ENCODE data around the gene ARID3A.
A peak's percentile ranks its signal among the peaks of the same experiment; 100 is the strongest.

The ARID3A gene

GRCh38 chr19:963486-963951 lies 37.7 kb downstream of the ARID3A start:
- DNase-seq (ENCODE audit: insufficient read length, low spot score), result no peak
- FAIRE-seq, result no peak
- TF ChIP-seq CTCF (IDR thresholded peaks at IDR 0.05; ENCODE audit: insufficient read depth, missing control alignments), result no peak

GRCh38 chr19:964116-964520 lies 38.3 kb downstream of the ARID3A start:
- FAIRE-seq, result no peak

GRCh38 chr19:964761-965694 lies 39.2 kb downstream of the ARID3A start:
- TF ChIP-seq CTCF (IDR thresholded peaks at IDR 0.05; ENCODE audit: insufficient read depth, missing control alignments), result no peak
- FAIRE-seq (no peak), DNase-seq (ENCODE audit: insufficient read length, low spot score) (no peak)

More at GRCh38 chr19:964116-964520, 38.3 kb downstream of the ARID3A start:
- DNase-seq (ENCODE audit: insufficient read length, low spot score), result no peak
- TF ChIP-seq CTCF (IDR thresholded peaks at IDR 0.05; ENCODE audit: insufficient read depth, missing control alignments), result no peak

GRCh38 chr19:966485-967088 lies 40.8 kb downstream of the ARID3A start:
- no peak for DNase-seq (ENCODE audit: insufficient read length, low spot score)
- FAIRE-seq, result no peak
- no peak for TF ChIP-seq CTCF (IDR thresholded peaks at IDR 0.05; ENCODE audit: insufficient read depth, missing control alignments)

- FAIRE-seq (no peak), DNase-seq (ENCODE audit: insufficient read length, low spot score) (no peak)
- peak; percentile 47 for TF ChIP-seq CTCF (IDR thresholded peaks at IDR 0.05; ENCODE audit: insufficient read depth, missing control alignments)
These were observed 44.9 kb downstream of the ARID3A start for GRCh38 chr19:970695-971094.

GRCh38 chr19:971795-972194 lies 46.0 kb downstream of the ARID3A start:
- FAIRE-seq (no peak), DNase-seq (ENCODE audit: insufficient read length, low spot score) (no peak)
- TF ChIP-seq CTCF (IDR thresholded peaks at IDR 0.05; ENCODE audit: insufficient read depth, missing control alignments), result no peak

GRCh38 chr19:972281-972680 lies 46.4 kb downstream of the ARID3A start:
- DNase-seq (ENCODE audit: insufficient read length, low spot score) (no peak), FAIRE-seq (no peak)
- no peak for TF ChIP-seq CTCF (IDR thresholded peaks at IDR 0.05; ENCODE audit: insufficient read depth, missing control alignments)
